Left colon (tissue), 2 donors: Measurements from ENCODE around the gene ZNF609. TPM values are rescaled to one million over a fixed set of nuclear protein-coding genes. Genes with fewer than 3 reads are reported as not detected.
"Not testable (repeated sequence)": the region's sequence is repeated elsewhere in the genome, so short reads cannot be mapped to it uniquely, and the experiment has no call there.

Experiments used
- ATAC-seq: fragments of 200-7000 bp; cut with Tn5 transposase; one replicate; pipeline ENCODE4 v1.9.1; 2020; ENCODE audit warnings: mild to moderate bottlenecking, moderate library complexity
- DNase-seq, 2 donors: peaks; one replicate each; pipeline ENCODE4 v3.0.0-alpha.2; 2020
- intact Hi-C, 2 donors: fragments of 100-400 bp; cut with DNase I in 1 of 2; cut with micrococcal nuclease in 1 of 2; formaldehyde crosslinking; loops; one replicate each; pipeline versions ENCODE4 v1.11.2 to v1.14.0; 2022; cut with DNase I, micrococcal nuclease
- total RNA-seq, 2 donors: library from RNA; stranded (reverse); fragmentation: NEBNext Ultra II Directional; extraction: Animal tissue kit (Norgen Biotek cat#: 25700); gene quantifications; one replicate each; pipeline ENCODE4 v1.2.1, GENCODE V29; 2021
- donor health status: DM: no; HTN: no; CAD: no.
- donor health status: DM: yes; HTN: yes; CAD: no.

Gene ZNF609
- total RNA-seq, 2 donors from 2014 or later, result 26.3 to 35.3 TPM

- DNase-seq, result no peak
- intact Hi-C loops, result no loop called here
- ATAC-seq, result no peak
These were observed 30.4 kb downstream of the ZNF609 start for GRCh38 chr15:64490598-64491259.

DNA sequence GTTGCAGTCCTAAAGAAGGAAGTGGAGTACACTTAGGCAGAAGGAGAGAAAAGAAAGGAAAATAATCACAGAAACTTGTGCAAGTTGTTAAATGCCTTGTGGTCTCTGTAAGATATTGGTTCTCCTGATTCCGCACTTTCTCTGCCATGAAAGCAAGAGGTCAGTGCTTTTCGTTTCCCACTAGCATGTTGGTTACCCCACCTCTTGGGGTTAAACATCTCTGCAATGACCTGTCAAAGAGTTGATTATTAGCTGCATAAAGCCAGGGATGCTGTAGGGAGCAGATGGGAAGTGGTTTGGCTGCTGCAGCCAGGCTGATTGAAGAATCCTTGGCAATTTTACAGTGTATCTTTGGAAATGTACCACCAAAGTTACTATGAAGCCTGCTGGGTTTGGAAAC is 33.3 kb downstream of the ZNF609 start:
- DNase-seq (no peak), ATAC-seq (no peak)
- intact Hi-C loops, result no loop called here

DNA sequence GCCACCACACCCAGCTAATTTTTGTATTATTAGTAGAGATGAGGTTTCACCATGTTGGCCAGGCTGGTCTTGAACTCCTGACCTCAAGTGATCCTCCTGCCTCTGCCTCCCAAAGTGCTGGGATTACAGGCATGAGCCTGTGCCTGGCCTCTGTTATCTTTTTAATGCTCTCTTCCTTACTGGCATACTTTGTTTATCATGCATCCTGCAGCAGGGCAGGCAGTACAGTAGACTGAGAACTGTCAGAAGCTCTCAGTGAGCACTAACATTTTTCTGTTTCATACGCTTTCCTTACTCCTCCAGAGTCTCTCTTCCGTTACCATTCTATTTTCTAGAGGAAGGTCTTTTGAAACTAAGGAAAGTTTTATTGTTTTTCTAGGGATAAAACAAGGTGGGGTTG is 35.6 kb downstream of the ZNF609 start:
- intact Hi-C loops, DNase-seq, ATAC-seq: not testable (repeated sequence)

GRCh38 chr15:64500695-64501395 is 40.5 kb downstream of the ZNF609 start:
- ATAC-seq (no peak), DNase-seq (no peak)
- intact Hi-C loops, result no loop called here

- no peak for DNase-seq
- intact Hi-C loops, result no loop called here
- ATAC-seq, result no peak
These were observed 41.0 kb downstream of the ZNF609 start for GRCh38 chr15:64501396-64501715.

GRCh38 chr15:64502151-64502550 is 41.8 kb downstream of the ZNF609 start:
- DNase-seq, result no peak
- no peak for ATAC-seq
- intact Hi-C loops, result no loop called here

- ATAC-seq, result no peak
- intact Hi-C loops, result no loop called here
- no peak for DNase-seq
These were observed 42.2 kb downstream of the ZNF609 start for GRCh38 chr15:64502551-64502950.

GRCh38 chr15:64503197-64503596 is 42.8 kb downstream of the ZNF609 start:
- intact Hi-C loops, result no loop called here
- DNase-seq, result no peak
- ATAC-seq, result no peak

DNA sequence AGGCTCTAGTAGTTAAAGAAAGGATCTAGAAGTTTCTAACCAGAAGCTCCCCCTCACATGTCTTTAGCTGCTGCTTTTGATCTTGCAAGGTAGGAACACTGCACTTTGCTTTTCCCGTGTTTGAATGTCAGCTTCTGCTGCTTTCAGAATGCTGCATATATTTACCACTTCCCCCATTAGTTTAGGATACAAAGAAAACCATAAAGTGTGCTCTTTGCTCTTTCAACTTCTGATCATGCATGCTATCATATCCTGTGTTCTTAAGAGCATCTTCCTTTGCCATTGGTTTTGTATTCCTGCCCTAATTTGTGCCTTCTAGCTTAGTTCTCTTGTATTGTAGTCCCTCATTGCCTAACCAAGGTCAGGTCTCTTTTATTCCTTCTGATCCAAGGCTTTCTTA is 43.3 kb downstream of the ZNF609 start:
- intact Hi-C loops, result no loop called here

DNA sequence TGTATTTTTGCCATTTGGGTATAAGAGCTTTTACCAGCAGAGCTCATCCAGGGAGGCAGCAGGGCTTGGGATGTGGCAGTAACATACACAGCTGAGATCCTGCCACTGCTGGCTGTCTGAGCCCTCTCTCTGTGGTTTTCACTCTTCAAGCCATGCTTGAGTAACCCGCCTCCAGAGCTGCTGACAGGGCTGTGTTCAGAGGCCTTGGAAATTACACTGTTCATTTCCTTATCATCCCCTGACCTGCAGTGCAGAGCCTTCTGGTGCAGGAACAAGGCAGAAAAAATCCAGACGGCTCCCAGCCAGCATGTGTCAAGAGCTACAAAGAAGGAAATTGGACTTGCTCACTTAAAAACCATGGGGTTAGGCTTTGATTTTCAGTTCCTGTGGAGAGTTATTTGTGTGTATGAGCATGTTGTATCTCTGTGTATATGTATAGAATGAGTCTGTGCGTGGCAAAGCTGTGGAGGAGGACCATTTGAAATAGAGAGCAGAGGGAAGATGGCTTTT is 47.0 kb downstream of the ZNF609 start:
- DNase-seq (peak; percentile 72 to 77), ATAC-seq (peak; percentile 99)
- intact Hi-C loops, result no loop called here

More for the DNA sequence above, 43.3 kb downstream of the ZNF609 start:
- DNase-seq (no peak), ATAC-seq (no peak)

GRCh38 chr15:64507845-64508244 is 47.5 kb downstream of the ZNF609 start:
- ATAC-seq (peak; percentile 26), DNase-seq (no peak)
- intact Hi-C loops, result no loop called here

- no peak for DNase-seq
- ATAC-seq, result no peak
- intact Hi-C loops, result loop anchor here in 1 of 2 donors (5.0 kb wide), 1 partner anchor 53 kb away; no protein-coding TSS in a partner anchor
These were observed 53.4 kb downstream of the ZNF609 start for GRCh38 chr15:64513823-64514222.

GRCh38 chr15:64515196-64515595 is 54.8 kb downstream of the ZNF609 start:
- DNase-seq, result no peak
- intact Hi-C loops, result no loop called here
- ATAC-seq, result peak; percentile 63

GRCh38 chr15:64515825-64516224 is 55.4 kb downstream of the ZNF609 start:
- ATAC-seq, result no peak
- intact Hi-C loops, result no loop called here
- no peak for DNase-seq

- intact Hi-C loops, result no loop called here
- no peak for DNase-seq
- ATAC-seq, result no peak
These were observed 59.5 kb downstream of the ZNF609 start for GRCh38 chr15:64519897-64520296.

- ATAC-seq, result peak; percentile 93
- intact Hi-C loops, result no loop called here
- DNase-seq, result no peak
These were observed 60.8 kb downstream of the ZNF609 start for GRCh38 chr15:64521201-64521600.

GRCh38 chr15:64521726-64522164 is 61.4 kb downstream of the ZNF609 start:
- no peak for DNase-seq
- peak; percentile 50 for ATAC-seq
- intact Hi-C loops, result no loop called here

DNA sequence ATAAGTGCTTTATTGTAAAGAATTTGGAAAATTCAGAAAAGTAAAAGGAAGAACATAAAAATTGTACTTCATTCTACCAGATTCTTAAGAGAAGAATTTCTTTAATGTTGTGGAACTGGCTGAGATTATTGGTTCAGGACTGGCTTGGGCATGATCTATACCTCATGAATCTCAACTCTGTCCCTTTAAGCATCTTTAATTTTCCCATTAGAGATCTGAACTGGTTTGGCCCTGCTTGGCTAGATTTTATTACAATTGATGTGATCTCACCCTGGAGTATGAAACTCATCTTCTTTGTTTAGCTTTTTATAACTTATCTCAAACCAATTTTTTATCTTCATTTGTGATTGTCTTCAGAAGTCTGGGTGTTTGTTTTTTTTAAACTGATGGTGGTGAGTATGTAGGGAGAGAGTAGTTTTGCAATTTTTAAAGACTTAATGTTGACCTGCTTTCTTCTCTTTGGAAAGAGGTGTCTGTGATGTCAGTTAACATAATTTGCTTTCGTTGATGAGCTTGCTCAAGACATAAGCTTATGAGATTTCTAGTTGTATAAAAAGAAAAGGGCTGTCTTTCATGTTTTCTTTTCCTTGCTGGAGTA is 61.9 kb downstream of the ZNF609 start:
- intact Hi-C loops, result no loop called here
- ATAC-seq (no peak), DNase-seq (no peak)

DNA sequence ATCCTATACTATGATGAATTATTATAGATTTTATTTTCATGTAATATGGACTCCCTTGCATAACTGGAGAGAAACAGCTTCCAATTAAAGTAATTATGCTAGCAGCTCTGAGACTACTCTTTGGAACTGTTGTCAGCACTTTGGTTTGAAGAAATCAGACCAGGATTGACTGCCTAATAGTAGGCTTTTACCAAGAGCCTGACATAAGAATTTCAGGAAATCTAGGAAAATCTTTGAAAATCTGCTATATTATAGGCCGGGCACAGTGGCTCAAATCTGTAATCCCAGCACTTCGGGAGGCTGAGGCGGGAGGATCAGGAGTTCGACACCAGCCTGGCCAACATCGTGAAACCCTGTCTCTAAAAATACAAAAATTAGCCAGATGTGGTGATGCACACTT is 62.9 kb downstream of the ZNF609 start:
- DNase-seq (no peak), ATAC-seq (no peak)
- intact Hi-C loops, result no loop called here

- no peak for ATAC-seq
- intact Hi-C loops, result no loop called here
These were observed 64.4 kb downstream of the ZNF609 start for GRCh38 chr15:64524778-64525177.

More at GRCh38 chr15:64524778-64525177, 64.4 kb downstream of the ZNF609 start:
- DNase-seq, result no peak
